ENCODE results near the gene SMYD2.

Gene SMYD2

DNA sequence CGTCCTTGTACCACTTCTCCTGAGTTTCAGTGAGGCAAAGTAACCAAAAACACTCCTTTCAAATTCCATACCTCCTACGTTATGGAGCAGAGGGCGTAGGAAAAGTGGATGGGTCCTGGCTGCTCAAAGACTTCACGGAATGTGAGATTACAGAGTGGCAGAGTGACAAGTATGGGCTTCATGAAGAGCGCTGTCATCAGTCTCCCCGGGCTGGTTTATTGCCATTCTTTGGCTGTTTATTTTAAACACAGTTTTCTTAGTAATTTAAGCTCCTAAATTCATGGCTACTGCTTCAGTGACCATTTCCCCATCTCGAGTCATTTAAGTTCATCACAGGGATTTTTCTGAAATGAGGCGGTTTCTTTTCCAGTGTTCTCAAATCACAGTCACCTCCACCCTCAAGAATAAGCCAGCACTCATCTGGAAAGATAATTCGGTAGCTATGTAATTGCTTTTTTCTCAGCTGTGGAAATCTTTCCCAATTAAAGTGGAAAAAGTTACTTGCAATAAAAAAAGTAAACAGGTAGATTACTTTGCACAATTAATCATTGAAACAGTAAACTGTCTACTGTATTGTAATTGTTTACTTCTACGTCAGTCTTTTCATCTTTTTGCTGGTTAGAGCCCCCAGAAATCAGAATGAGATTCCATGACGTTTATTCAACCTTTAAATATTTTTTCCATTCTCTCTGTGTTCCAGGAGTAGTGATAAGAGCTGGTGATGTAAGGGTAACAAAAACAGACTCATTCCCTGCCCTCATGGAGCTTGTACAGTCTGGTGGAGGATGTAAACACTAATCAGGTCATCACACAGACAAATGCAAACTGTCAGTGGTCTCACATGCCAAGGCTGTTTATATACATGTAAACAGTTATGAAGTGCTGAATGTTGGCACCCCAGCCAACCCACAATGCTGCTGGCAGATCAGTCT, 3.0 kb upstream of the SMYD2 start:
- no peak for TF ChIP-seq FOXP2 (optimal IDR thresholded peaks at IDR 0.05; ENCODE audit: borderline replicate concordance, extremely low read depth, extremely low read length, insufficient read depth)
- TF ChIP-seq TAF1 (IDR thresholded peaks at IDR 0.05; ENCODE audit: borderline replicate concordance, insufficient read depth, low read length) = no peak
- TF ChIP-seq POLR2AphosphoS5 (IDR thresholded peaks at IDR 0.05; ENCODE audit: low read depth, low read length) = no peak
- no peak for TF ChIP-seq SIN3A (IDR thresholded peaks at IDR 0.05; ENCODE audit: borderline replicate concordance, insufficient read depth, low read length)
- TF ChIP-seq REST (IDR thresholded peaks at IDR 0.05; ENCODE audit: insufficient read depth in 1 of 2, low read depth in 2 of 2, low read length in 2 of 2) = no peak

DNA sequence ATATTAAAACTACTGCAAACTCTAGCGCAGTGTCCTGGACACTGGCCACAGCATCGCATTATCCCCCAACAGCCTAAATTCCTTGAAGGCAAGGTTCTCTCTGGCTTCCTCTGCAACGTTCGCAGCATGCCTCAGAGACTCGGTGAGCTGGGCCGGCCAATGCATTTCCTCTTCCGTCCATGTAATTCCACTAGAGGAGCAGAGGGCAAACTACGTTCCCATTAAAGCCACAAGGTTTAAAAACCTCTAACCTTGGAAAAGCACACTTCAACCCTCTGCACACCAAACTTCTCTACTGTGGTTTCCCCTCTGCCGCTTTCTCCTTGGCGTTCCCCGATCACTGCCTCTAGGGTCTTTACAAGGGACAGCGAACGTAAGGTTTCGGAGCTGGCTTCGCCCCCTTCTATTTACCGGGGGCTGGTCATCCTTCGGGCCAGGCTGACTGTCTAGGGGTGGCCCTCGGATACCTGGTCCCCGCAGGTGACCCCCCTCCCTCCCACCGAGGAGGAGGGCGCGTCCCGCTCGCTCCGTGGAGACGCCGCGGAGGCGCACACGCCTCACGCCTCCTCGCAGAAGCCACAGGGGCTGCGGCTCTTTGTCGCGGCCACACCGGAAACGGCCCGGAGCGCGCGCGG, 456 bp upstream of the SMYD2 start:
- no peak for TF ChIP-seq FOXP2 (optimal IDR thresholded peaks at IDR 0.05; ENCODE audit: borderline replicate concordance, extremely low read depth, extremely low read length, insufficient read depth)
- TF ChIP-seq REST (IDR thresholded peaks at IDR 0.05; ENCODE audit: insufficient read depth in 1 of 2, low read depth in 2 of 2, low read length in 2 of 2) = no peak
- TF ChIP-seq POLR2AphosphoS5 (IDR thresholded peaks at IDR 0.05; ENCODE audit: low read depth, low read length) = no peak
- no peak; the same call in 1 of the 2 replicates for TF ChIP-seq SIN3A (IDR thresholded peaks at IDR 0.05; ENCODE audit: borderline replicate concordance, insufficient read depth, low read length)
- TF ChIP-seq TAF1 (IDR thresholded peaks at IDR 0.05; ENCODE audit: borderline replicate concordance, insufficient read depth, low read length) = no peak

- TF ChIP-seq REST (IDR thresholded peaks at IDR 0.05; ENCODE audit: insufficient read depth in 1 of 2, low read depth in 2 of 2, low read length in 2 of 2) = no peak
- no peak for TF ChIP-seq TAF1 (IDR thresholded peaks at IDR 0.05; ENCODE audit: borderline replicate concordance, insufficient read depth, low read length)
- no peak; the same call in 1 of the 2 replicates for TF ChIP-seq POLR2AphosphoS5 (IDR thresholded peaks at IDR 0.05; ENCODE audit: low read depth, low read length)
- TF ChIP-seq FOXP2 (optimal IDR thresholded peaks at IDR 0.05; ENCODE audit: borderline replicate concordance, extremely low read depth, extremely low read length, insufficient read depth) = no peak
- TF ChIP-seq SIN3A (IDR thresholded peaks at IDR 0.05; ENCODE audit: borderline replicate concordance, insufficient read depth, low read length) = no peak
These were observed 1.0 kb downstream of the SMYD2 start for GRCh38 chr1:214281720-214282629.

- TF ChIP-seq TAF1 (IDR thresholded peaks at IDR 0.05; ENCODE audit: borderline replicate concordance, insufficient read depth, low read length) (no peak), SIN3A (IDR thresholded peaks at IDR 0.05; ENCODE audit: borderline replicate concordance, insufficient read depth, low read length) (no peak), POLR2AphosphoS5 (IDR thresholded peaks at IDR 0.05; ENCODE audit: low read depth, low read length) (no peak), REST (IDR thresholded peaks at IDR 0.05; ENCODE audit: insufficient read depth in 1 of 2, low read depth in 2 of 2, low read length in 2 of 2) (no peak), FOXP2 (optimal IDR thresholded peaks at IDR 0.05; ENCODE audit: borderline replicate concordance, extremely low read depth, extremely low read length, insufficient read depth) (no peak)
These were observed 1.8 kb downstream of the SMYD2 start for GRCh38 chr1:214282630-214283242.
